PFSK-1 (cell line): ENCODE data around the gene MYO5C.

ENCODE experiments used
- POLR2AphosphoS5 ChIP-seq: IDR thresholded peaks from 2 replicates; pipeline ENCODE4 v1.6.1; 2012; ENCODE audit warnings: low read depth, mild to moderate bottlenecking, control low read depth, low read length, moderate library complexity
- SIN3A ChIP-seq: IDR thresholded peaks from 2 replicates; pipeline ENCODE4 v1.6.1; 2012; ENCODE audit warnings: mild to moderate bottlenecking, low read length, moderate library complexity, borderline replicate concordance; ENCODE audit not compliant: insufficient read depth
- TAF1 ChIP-seq: IDR thresholded peaks from 2 replicates; pipeline ENCODE4 v1.6.1; 2012; ENCODE audit warnings: low read length, control low read depth, borderline replicate concordance; ENCODE audit not compliant: insufficient read depth

DNA sequence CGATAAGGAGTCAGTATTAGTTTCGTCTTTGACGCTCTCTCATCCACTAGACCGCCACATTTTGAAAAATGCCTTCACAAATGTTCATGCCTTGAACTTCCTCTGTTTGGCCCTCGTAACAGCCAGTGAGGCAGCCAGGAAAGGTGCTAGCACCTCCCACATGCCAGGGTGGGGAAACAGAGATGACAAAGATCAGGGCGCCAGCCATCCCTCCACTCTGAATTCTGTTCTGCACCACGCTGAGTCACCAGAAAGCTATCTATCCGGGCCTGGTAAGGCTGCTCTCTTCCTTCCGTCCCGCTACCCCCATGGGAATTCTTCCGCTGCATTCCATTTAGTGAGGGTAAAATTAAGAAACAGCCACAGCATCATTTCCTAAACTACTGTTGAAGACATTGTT lies 151.7 kb downstream of the MYO5C start:
- TF ChIP-seq TAF1 (no peak), POLR2AphosphoS5 (no peak), SIN3A (no peak)
